Gastroesophageal sphincter (tissue), 3 donors: Measurements from ENCODE around the gene IQCC.

Source experiments
- POLR2A ChIP-seq, 2 donors: fragments of 450-650 bp; IDR thresholded peaks; one replicate each; pipeline ENCODE4 v1.6.1; 2017; ENCODE audit warnings: antibody characterized with exemption in 2 of 2, mild to moderate bottlenecking in 2 of 2, moderate library complexity in 1 of 2
- POLR2AphosphoS5 ChIP-seq: sonication (generic); formaldehyde crosslinking; IDR thresholded peaks from one replicate; pipeline ENCODE4 v1.6.1; 2017; ENCODE audit warnings: antibody characterized with exemption
- TF ChIP-seq, protein P1 (sequence below), 4 experiments: fragments of 200-600 bp in 2 of 4; fragments of 450-650 bp in 2 of 4; sonication (generic) in 1 of 4; IDR thresholded peaks; one replicate each; pipeline ENCODE4 v1.5.1; 2017 to 2019; ENCODE audit warnings: antibody characterized with exemption in 4 of 4, mild to moderate bottlenecking in 2 of 4, moderate library complexity in 2 of 4

- TF ChIP-seq, protein P1, sequence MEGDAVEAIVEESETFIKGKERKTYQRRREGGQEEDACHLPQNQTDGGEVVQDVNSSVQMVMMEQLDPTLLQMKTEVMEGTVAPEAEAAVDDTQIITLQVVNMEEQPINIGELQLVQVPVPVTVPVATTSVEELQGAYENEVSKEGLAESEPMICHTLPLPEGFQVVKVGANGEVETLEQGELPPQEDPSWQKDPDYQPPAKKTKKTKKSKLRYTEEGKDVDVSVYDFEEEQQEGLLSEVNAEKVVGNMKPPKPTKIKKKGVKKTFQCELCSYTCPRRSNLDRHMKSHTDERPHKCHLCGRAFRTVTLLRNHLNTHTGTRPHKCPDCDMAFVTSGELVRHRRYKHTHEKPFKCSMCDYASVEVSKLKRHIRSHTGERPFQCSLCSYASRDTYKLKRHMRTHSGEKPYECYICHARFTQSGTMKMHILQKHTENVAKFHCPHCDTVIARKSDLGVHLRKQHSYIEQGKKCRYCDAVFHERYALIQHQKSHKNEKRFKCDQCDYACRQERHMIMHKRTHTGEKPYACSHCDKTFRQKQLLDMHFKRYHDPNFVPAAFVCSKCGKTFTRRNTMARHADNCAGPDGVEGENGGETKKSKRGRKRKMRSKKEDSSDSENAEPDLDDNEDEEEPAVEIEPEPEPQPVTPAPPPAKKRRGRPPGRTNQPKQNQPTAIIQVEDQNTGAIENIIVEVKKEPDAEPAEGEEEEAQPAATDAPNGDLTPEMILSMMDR (IDR thresholded peaks at IDR 0.05): no peak
- no peak for TF ChIP-seq POLR2AphosphoS5
- TF ChIP-seq POLR2A (IDR thresholded peaks at IDR 0.05): no peak
Measured at GRCh38 chr1:32187850-32188249, 17.6 kb upstream of the IQCC start.
